ENCODE results near the gene CLBA1.
A peak's percentile ranks its signal among the peaks of the same experiment; 100 is the strongest.
"Not testable (repeated sequence)": the region's sequence is repeated elsewhere in the genome, so short reads cannot be mapped to it uniquely, and the experiment has no call there.

CLBA1 gene

GRCh38 chr14:105030836-105031396 lies 45.3 kb downstream of the CLBA1 start:
- no peak overlapping the region for H3K4me3 ChIP-seq (ENCODE audit: control insufficient read depth, low read depth, low read length)
- TF ChIP-seq CTCF (conservative IDR thresholded peaks at IDR 0.05; ENCODE audit: control insufficient read depth, insufficient read depth, low read depth, low read length): no peak

GRCh38 chr14:105032451-105032901 lies 46.9 kb downstream of the CLBA1 start:
- not testable (repeated sequence) for H3K4me3 ChIP-seq (ENCODE audit: control insufficient read depth, low read depth, low read length); DNase-seq (ENCODE audit: low read depth)

More at GRCh38 chr14:105030836-105031396, 45.3 kb downstream of the CLBA1 start:
- DNase-seq (ENCODE audit: low read depth): no peak

GRCh38 chr14:105033412-105033900 lies 47.9 kb downstream of the CLBA1 start:
- DNase-seq (ENCODE audit: low read depth): not testable (repeated sequence)
- peak overlapping the region; percentile 63 for H3K4me3 ChIP-seq (ENCODE audit: control insufficient read depth, low read depth, low read length)

GRCh38 chr14:105034315-105035039 lies 48.9 kb downstream of the CLBA1 start:
- DNase-seq (ENCODE audit: low read depth): no peak
- no peak overlapping the region for H3K4me3 ChIP-seq (ENCODE audit: control insufficient read depth, low read depth, low read length)

GRCh38 chr14:105035616-105036015 lies 50.0 kb downstream of the CLBA1 start:
- not testable (repeated sequence) for DNase-seq (ENCODE audit: low read depth); H3K4me3 ChIP-seq (ENCODE audit: control insufficient read depth, low read depth, low read length)

More at GRCh38 chr14:105034315-105035039, 48.9 kb downstream of the CLBA1 start:
- TF ChIP-seq CTCF (conservative IDR thresholded peaks at IDR 0.05; ENCODE audit: control insufficient read depth, insufficient read depth, low read depth, low read length): no peak

- no peak for TF ChIP-seq CTCF (conservative IDR thresholded peaks at IDR 0.05; ENCODE audit: control insufficient read depth, insufficient read depth, low read depth, low read length)
- H3K4me3 ChIP-seq (ENCODE audit: control insufficient read depth, low read depth, low read length): no peak overlapping the region
- no peak for DNase-seq (ENCODE audit: low read depth)
Observed at GRCh38 chr14:105039458-105040205, 54.0 kb downstream of the CLBA1 start.

- no peak overlapping the region for H3K4me3 ChIP-seq (ENCODE audit: control insufficient read depth, low read depth, low read length)
- TF ChIP-seq CTCF (conservative IDR thresholded peaks at IDR 0.05; ENCODE audit: control insufficient read depth, insufficient read depth, low read depth, low read length): no peak
- no peak for DNase-seq (ENCODE audit: low read depth)
Observed at GRCh38 chr14:105041841-105042765, 56.5 kb downstream of the CLBA1 start.

Data from fibroblast of mammary gland (primary cell).